T-helper 2 cell (primary cell): Measurements from ENCODE around the gene SPDEF.
A peak's percentile ranks its signal among the peaks of the same experiment; 100 is the strongest.

Source experiments
- DNase-seq, 5 experiments: peaks; one replicate each; pipeline versions ENCODE4 v3.0.0 to v3.0.0-alpha.2; 2012 to 2022

SPDEF gene

DNA sequence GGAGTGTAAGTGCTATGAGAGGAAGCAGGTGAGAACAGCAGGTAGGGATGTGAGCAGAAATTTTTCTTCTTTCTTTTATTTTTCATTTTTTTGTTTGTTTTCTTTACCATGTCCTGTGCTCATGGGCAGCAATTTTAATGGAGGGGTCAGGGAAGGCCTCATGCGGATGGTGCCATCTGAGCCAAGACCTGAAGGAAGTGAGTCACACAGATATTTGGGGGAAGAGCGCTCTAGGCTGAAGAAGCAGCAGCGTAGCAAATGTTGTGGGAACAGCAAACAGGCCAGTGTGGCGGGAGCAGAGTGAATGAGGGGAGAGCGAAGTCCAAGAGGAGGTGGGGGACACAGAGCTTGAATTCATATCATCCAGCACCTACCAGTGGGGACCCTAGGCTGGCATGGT lies 12.7 kb downstream of the SPDEF start:
- no peak for DNase-seq

DNA sequence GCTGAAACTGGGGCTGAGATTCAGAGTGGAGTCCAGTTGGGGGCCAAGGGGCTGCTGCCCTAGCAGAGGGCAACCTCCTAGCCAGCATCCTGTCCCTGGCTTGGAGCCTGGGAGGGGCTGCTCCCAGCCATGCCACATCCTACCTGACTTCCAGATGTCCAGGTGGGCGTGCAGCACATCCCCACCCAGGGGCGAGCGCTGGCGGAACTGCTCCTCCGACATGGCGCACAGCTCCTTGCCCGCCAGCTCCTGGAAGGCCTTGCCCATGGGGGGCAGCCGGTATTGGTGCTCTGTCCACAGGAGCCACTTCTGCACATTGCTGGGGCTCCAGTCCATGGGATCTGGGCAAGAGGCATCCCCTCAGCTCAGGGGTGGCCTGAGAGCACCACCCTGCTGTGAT lies 15.3 kb downstream of the SPDEF start:
- DNase-seq, result no peak

DNA sequence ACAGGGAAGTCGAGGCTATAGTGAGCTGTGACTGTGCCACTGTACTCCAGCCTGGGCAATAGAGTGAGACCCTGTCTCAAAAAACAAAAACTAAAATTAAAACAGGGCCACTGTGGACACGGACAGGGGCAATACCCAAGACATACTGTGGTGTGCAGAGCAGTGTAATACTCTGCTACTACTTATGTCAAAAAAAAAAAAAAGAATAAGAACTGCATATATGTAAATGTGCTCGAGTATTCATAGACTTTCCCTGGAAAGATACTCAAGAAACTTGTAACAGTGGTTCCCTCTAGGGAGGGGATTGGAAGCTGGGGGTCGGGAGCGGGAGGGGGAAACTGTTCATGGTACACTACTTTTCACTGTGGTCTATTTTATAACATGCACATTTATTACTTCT lies 15.9 kb downstream of the SPDEF start:
- DNase-seq, result no peak

- no peak for DNase-seq
Measured at GRCh38 chr6:34539181-34539580, 16.9 kb downstream of the SPDEF start.

DNA sequence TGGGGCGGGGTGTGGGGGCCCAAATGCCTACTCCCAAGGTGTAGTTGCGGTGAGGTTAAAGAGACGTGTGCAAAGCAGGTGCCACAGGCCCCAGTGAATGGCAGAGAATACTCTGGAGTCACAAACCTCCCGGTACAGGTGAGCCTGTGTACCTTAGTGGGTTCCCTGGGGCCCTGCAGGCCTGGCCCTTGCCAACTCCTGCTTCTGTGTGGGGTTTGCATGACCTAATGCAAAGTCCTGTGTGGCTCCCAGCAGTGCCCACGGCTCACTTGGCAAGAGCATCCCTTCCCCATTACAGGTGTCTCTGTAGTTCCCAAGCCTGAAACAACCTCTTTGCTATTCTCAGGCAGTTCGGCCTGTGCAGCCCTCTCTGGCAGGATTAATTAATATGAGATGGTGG lies 17.5 kb downstream of the SPDEF start:
- DNase-seq, result no peak

- DNase-seq, result no peak
Measured at GRCh38 chr6:34537922-34538550, 18.1 kb downstream of the SPDEF start.

DNA sequence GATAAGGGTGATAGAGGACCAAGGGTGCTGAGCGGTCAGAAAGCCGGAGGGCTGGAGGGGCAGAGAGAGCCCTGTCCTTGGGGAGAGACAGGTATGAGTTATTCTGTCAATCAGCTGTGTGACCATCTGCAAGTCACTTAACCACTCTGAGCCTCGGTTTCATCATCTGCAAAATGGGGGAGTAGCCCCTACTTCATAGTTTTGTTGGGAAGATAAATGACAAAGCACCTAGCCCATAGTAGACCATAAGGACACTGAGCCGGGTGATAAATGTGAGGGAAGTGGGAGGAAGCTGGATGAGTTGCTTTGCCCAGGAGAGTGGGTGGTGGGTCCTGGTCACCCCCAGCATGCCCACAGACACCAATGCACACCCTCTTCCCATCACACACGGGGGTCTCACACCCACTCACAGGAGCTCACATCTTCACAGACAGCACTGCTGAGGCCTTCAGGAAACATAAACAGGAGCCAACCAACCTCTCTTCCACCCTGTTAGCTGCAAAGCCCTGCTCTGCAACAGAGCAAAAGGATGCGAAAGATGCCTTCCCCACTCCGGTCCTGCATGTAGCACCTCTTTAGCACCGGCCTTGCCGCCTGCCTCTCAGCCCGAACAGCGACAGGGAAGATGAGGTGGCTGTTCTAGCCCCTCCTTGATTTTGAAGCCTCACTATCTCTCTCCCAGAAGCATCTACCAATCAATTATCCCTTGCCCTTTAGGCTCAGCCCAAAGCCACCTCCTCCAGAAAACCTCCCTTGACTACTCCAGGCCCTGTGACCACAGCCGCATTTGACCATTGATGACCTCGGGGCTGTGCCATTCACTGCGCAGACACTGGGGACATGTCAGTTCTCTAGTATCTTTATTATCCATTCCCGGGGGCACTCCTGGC lies 18.9 kb downstream of the SPDEF start:
- DNase-seq, result no peak

DNA sequence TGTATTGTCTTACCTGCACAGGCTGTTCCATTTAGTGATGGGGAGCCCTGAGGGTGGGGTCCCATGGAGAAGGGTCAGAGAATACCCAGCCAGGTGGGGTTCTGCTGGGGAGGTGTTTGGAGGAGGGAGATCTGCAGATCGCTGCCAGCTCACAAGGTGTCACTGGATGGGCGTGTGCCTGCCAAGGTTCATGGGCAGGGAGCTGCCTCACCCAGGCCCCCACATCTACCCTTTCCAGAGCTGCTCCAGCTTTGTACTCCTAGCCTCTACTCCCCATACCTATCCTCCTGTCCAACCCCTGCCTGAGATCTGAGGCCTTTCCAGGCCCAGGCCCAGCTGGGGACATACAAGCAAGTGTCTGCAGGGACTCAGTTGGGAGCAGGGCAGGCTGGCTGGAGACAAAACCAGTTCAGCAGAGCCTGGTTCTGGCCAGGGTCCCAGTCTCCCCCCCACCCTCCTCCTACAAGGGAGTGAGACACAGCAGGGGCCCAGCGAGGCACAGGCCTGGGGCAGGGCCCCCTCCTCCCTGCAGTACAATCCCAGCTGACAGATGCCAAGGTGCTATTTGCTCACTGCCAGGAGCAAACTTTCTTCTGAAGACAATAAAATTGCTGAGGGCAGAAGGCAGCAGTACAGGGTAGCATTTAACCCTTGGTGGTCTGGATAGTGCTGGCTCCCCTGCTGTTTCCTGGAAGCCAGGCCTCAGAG lies 19.7 kb downstream of the SPDEF start:
- DNase-seq, result no peak

GRCh38 chr6:34535646-34536045 lies 20.5 kb downstream of the SPDEF start:
- no peak for DNase-seq

DNA sequence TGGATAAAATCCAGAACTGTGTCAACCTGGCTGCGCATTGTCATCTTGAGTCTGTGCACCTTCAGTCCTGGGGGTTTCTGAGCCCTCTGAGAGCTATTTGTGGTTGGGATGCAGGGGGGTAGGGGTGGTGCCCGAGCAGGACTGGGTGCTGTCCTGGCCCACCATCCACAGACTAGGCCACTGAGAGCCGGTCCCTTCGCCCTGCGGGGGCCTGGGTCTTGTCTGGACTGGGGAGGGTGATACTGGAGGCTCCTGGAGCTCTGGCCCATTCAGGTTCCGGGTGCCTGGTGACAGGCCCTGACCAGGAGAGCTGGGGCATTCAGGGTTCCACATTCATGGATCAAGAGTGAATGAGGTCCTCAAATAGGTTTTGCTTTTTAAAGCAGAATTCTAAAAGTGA lies 20.9 kb downstream of the SPDEF start:
- no peak for DNase-seq

GRCh38 chr6:34534656-34535055 lies 21.5 kb downstream of the SPDEF start:
- DNase-seq, result no peak

DNA sequence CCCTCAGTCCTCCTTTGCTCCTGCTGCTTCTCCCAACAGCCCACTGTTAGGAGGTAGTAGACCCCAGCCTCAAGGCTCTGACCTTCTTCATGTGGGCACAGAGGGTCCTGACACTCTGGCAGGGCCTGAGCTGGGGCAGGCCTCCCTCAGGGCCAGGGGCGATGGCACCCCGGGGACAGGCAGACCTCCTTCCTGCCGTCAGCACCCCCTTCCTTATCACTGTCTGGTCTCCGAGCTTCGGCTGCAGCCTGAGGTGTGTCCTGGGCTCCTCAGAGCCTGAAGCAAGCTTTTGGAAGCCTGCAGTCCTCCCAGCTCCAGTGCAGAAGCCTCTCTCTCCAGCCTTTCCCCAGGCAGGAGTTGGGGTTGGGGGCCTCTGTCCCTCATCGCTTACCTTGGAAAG lies 22.0 kb downstream of the SPDEF start:
- DNase-seq, result no peak

DNA sequence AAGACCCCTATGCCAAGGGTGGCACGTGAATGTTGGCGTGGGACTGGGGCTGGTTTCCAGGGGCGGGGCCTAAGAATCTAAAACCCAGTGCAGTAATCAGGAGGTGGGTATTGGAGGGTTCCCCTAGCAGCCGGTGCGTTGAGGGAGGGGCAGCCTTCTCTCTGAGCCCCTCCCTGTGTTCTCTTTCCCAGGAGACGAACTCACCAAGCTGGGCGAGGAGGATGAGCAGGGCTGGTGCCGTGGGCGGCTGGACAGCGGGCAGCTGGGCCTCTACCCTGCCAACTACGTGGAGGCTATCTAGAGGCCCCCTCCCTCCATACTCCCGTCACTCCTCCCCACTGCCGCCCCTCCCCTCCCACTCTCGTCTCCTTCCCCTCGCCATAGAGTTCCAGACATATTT lies 23.9 kb downstream of the SPDEF start:
- no peak for DNase-seq

GRCh38 chr6:34531580-34532201 lies 24.4 kb downstream of the SPDEF start:
- peak in 2 of 5 experiments; percentile 2 to 36 for DNase-seq

GRCh38 chr6:34530753-34531365 lies 25.3 kb downstream of the SPDEF start:
- DNase-seq, result no peak

GRCh38 chr6:34529665-34530327 lies 26.3 kb downstream of the SPDEF start:
- no peak for DNase-seq

DNA sequence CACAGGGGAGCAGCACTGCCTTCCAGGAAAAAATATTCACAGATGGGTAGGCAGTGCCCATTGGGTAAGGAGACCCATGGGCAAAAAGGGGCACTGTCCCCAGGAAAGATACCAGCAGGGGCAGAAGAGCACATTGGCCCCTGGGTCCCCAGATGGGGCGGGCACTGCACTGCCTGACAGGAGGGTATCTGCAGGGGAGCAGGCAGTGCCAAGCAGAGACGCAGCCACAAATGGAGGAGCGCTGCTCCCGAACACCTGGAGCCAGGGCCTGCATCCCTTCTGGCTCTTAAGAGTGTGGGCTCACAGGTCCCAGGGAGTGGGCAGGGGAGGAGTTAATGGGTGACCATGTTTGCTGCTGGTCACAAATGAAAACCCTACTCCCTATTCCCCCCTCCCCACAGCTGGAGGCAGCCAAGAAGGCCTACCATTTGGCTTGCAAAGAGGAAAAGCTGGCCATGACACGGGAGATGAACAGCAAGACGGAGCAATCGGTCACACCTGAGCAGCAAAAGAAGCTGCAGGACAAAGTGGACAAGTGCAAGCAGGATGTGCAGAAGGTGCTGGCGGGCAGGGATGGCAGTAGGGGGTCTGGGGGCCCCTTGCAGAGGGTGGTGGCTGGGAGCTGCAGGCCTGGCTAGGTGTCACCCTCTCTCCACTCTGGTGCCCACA lies 27.0 kb downstream of the SPDEF start:
- no peak for DNase-seq

- no peak for DNase-seq
Measured at GRCh38 chr6:34527751-34528670, 28.1 kb downstream of the SPDEF start.

DNA sequence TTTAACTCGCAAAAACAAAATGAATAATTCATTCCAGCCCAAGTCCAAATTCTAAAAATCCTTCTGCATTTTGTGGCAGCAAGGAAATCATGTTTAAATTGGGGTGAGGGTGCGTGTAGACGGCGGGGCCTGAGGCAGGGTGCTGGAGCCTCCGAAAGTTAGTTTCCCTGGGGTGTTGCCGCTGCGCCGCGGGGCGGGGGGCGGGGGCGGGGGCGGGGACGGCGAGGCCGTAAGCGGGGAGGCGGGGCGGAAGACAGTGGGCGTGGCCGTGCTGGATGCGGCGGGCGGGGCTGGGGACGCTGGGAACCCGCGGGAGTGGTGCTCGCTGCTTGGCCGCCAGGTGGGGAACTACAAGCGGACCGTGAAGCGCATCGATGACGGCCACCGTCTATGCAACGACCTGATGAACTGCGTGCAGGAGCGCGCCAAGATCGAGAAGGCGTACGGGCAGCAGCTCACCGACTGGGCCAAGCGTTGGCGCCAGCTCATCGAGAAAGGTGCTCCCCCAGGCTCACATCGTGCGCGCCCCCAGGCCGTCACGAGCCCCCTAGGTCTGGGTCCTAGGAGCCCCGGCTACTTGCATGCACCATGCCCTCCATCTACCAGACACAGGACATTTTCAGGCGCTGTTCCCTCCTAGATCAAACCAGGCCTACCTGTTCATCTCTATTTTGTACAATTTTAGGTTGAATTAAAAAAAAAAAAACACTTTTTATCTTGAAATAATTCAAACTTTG lies 29.0 kb downstream of the SPDEF start:
- DNase-seq, result peak; percentile 85 to 98 (median 95)
